NCI-H1694 (cell line): ENCODE data around the gene TTLL9.

Experiments
- DNase-seq: peaks from one replicate; lab custom pipeline; 2025; lab: John Stamatoyannopoulos, UW

The TTLL9 gene

DNA sequence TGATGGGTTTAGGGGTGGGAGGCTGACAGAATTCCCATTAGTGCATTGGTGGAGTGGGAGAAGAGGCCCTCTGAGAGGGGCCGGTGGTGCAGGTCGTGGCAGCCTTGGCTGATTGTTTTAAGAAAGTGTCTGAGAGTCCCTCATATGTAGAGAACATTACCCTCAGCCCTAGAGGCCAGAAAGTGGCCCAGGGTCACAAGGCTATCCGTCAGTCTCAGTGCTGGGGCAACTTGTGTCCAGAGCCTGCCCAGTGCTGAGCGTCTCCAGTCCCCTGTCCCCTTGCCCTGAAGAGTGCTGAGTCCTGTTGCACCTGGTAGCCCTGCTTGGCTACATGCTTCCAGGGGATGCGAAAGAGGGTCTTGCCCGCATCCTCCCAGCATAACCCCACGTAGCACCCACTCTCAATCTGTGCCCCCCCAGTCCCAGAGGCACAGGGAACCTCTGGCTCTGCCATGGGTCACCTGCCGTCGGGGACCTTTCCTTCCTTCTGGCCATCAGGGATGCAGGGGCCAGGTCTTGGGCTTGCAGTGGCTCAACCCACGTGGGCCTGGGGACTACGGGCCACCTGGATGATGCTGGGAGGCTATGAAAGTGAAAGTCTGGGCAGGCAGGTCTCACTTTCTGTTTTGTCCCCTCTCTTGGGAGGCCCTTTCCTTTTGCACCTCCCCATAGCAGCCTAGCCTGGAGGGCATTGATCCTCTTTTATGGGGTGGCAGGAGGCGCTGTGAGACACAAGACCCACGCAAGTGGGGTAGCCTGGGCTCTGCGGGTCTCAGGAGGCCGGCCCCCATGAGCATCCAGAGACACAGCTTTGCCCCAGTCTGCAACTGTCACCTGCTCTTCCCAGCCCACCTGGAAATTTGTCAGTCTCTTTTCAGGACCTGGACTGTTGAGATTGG lies 12.3 kb upstream of the TTLL9 start:
- no peak for DNase-seq

DNA sequence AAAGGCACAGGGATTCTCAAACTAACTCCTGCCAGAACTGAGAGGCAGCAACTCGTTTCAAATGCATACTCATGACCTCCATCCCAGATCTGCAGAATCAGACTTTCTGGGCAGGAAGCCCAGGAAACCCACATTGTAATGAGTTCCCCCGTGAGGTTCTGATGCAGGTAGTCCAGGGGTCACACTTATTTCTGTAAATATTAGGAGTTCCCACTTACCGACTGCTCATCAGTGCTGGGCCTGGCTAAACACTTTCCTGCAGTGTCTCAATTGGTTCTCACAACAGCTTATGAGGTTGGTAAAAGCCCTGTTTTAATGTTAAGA lies 11.7 kb upstream of the TTLL9 start:
- DNase-seq, result no peak

DNA sequence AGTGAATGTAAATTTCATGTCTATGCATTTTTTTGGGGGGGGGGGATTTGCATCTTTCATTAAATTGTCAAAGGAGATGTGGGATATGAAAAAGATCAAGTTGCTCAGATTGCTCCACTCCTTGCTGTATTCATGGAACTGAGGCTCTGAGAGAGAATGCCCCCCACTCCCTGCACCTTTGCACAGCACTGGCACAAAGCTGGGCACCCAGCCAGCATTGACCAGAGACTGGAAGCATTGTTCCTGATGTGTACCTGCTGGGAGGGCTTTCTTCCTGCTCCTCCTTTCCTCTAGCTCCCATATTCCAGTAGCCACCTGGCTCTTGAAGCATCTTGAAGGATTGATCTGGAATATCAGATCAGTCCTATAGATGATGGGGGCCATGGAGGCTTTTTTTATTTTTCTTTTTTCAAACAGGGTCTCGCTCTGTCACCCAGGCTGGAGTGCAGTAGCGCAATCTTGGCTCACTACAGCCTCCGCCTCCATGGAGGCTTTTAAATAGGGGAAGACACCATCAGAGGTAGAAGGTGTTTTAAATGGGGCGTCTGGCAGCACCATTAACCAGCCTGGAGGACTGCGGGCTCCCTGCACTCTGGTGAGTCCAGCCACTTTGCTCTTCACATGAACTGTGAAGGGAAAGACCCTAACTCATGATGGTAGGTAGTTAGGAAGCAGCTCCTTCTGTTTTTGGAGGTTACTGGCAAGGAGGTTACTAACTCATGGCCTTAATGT lies 11.0 kb upstream of the TTLL9 start:
- no peak for DNase-seq

DNA sequence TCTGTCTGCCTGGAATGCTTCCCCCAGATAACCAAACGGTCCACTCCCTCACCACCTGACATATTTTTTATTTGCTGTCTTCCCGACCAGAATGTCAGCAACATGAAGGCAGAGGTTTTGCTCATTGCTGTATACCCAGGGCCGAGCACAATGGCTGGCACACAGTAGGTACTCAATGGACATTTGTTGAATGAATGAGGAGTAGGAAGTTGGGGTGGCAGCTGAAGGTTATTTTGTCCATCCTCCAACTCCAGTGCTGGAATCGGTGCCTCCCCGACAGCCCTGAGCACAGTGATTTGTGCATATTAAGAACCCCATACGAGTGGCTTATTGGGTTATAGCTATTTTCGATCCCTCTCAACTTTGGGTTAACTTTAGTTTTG lies 10.4 kb upstream of the TTLL9 start:
- no peak for DNase-seq

DNA sequence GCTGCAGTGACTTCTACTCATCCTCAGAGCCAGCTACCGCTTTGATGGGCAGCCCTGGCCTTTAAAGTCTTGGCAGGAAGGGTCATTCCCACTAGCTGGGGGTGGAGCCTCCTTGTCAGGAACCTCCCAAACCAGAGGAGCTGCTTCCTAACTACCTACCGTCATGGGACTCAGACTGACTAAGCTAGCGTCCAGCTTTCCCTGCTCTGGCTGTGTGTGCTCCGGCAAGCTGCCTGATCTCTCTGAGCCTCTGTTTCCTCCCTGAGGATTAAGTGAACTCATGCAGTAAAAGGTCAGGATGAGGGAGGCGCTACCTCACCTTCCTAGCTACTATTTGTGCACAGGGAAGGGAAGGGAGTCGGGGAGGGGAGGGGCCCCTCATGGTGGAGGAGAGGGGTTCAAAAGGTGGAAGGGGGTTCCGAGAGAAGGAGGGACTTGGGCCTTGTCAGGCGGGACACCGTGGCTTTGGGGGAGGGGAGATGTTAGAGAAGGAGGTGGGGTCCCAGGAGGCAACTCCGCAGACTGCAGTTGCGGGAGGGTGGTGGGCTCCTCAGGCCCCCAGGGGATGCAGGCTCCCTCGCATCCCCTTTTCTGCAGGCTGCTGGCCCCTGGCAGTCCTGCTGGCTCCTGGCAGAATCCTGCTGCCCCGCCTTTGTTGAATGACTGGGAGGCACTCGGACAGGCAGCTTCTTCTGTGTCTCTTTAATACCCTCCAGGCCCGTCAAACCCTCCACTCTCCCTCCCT lies 9.9 kb upstream of the TTLL9 start:
- DNase-seq, result no peak

DNA sequence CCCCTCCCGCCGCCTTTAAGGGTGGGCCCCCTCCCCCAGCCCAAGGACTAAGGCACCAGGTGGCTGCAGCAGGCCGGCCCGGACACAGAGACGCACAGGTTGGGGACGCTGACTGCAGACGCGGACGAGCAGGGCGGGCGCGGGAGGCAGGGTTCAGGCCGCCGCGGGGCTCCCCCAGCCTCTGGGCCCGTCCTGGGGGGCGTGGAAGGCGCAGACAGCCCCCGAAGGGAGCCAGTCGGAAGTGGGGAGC lies 9.4 kb upstream of the TTLL9 start:
- DNase-seq, result no peak

DNA sequence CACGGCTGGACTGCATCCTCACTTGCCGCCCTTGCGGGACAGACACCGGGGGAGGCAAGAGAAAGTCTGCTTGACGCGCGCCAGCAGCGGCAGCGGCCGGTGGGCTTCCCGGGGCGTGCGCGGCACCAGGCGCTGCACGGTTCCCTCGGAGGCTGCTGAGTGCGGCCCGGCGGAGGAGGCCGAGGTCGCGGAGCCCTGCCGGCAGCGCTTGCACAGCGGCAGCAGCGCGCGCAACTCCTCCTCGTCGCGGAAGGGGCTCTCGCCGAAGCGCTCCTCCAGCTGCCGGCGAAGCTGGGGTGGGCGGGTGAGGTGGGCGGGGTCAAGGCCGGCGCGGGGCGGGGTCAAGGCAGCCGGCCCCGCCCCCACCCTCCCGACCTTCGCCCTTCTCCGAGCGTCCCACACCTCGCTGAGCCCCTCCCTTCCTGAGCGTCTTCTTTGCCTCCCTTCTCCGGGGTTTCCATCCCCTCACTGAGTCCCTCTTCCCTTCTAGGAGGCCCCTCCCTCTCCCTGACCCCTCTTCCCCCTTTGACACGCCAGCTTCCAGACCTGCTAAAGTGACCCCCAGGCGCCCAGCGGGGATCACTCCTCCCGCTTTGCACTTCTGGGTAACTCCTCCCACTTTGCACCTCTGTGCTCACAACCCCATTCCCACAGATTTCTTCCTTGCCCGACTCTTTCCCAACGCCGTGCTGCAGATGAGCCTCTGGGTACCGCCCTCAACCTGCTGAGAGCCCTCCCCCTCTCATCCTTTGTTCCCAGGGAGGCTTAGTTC lies 8.9 kb upstream of the TTLL9 start:
- peak; percentile 55 for DNase-seq

DNA sequence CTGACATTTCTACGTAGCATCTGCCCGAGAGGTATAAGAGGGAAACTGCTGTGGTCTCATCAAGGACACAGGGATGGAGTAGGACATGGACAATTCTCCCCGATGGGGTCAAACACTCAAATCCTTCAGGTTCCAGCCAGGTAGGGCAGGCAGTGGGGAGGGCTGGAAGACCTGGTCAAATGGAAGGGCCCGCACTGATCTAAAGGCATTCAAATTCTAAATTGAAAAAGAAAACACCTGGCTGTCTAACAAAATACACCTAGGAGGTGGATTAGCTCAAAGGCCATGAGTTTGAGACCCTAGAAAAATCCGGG lies 8.3 kb upstream of the TTLL9 start:
- DNase-seq, result no peak

DNA sequence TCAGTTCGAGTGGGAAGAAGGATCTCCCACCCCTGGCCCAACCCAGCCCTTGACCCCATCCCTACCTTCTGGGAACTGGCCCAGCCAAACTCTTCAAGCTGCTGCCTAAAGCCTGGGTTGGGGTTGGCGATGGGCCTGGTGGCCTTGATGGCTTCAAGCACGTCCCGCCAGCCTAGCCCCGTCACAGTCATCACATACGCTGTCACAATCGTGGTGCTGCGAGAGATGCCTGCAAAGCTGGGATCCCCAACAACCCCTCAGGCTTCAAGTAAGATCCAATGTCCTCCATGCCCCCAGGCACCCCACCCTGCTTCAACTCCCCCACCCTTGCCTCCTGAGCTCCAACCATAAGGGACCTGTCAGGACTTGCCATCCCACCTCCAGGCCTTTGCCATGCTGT lies 7.9 kb upstream of the TTLL9 start:
- DNase-seq, result no peak

DNA sequence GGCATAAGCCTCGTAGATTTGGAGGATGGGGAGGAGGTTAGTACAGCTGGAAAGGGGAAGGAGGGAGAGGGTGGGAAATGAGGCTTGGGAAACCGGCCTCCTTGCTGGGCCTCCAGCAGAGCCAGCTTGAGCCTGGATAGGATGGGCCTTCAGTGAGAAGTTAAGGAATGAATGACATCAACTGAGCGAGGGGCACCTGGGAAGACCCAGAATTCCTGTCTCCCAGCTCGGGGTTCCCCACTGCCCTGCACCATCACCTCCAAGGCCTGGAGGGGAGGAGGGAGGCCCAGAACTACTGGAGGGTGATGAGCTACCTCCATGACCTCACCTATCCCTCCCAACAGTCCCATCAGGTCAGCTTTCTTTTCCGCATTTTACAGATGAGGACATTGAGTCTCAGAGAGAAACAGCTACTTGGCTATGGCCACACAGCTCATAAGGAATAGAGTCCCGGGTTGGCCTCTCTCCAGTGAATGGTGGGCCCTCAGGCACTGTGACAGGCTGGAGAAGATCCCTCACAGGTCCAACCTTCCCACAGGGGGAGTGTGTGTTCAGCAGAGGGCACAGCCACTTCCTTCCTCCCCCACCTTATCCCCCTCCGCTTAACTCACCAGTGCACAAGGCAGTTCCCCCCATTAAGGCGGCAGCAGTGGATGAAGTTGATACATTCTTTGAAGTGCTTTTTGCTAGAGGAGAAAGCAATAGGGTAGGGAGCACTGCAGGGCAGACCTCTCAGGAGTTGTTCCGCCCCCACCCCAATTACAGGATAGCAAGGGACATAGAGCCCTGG lies 6.9 kb upstream of the TTLL9 start:
- DNase-seq, result no peak

DNA sequence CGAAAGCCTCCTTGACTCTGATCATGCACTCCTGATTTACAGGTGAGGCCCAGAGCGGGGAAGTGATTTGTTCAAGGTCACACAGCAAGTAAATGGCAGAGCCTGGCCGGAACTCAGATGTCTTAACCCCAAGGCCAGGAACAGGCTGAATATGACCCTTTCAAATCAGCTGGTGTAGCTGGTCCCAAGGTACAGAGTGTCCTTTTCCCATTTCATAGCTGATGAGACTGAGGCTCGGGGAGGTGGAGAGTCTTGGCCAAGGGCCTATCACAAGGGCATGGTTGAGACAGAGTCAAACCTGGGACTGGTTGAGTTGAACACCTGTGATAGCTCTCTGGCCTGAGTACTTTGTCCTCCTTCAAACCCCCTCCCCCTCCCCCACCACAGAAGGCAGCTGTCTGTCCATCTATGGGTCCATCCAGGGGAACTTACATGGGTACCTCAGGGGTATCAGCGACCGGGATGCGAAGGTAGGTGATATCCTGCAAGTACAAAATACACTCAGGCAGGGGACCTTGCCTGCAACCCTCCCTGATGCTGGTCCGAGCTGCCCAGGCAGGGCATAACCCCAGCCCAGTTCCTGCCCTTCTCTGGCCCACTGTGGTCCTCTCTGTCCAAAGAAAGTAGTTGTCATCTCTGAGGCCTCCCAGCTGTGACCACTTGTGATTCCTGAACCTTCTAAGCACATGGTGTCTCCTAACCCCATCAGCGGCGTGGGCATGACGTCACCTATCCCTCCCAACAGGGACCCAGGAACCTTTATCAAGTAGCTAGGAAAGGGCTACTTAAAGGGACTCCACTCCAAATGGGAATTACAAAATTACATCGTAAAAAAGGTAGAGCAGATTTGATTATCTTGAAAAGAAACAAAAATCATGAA lies 5.7 kb upstream of the TTLL9 start:
- no peak for DNase-seq

DNA sequence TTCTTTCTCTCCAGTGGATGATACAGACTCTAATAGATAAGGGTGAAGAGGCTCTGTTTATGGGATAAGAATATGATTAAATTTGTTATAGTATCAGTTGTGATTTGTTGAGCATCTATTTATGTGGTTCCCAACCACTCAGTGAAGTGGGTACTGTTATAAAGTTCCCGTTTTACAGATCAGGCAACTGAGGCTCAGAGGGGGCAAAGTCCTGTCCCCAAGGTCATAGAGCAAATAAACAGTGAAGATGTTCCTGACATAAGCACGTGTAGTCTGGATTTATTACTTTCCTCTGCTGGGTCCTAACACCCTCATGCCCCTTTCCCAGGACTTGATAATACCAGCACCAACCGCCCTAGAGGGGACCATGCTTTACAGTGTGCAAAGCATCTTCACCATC lies 4.2 kb upstream of the TTLL9 start:
- DNase-seq, result no peak

DNA sequence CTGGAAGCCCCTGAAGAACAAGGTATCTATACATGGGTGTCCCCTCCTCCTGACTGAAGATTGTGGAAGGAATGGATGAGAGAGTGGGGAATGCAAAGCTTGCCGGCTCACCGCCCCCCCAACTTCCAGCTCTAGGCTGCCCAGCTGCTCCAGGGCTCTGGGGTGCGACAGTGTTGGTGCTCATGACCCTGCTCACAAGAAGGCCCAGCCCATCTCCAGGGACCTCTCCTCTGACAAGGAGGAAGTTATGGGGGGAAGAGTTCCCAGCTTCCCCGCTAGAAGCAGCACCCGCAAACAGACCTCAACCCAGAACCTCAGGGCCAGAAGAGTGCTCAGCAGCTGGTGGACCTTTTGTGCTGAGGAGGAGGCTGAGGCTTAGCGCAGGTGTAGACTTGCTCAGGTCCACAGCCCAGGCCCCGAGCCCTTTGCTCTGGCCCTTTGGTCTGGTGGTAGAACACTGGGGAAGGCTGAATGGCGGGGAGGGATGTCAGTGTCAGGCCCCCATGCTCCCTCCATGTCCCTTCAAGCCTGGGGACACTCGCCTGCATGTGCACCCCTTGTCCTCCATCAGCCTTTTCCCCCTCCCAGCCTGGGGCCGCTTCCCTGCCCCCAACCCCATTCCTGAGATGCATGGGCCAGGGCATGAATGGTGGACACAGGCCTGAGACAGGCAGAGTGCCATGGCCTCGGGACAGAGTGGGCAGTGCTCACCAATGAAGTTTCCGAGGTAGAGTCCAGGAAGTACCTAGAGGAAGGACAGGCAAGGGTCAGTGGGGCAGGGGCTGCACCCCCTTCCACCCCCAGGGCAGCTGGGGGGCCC lies 1.4 kb upstream of the TTLL9 start:
- DNase-seq, result no peak

DNA sequence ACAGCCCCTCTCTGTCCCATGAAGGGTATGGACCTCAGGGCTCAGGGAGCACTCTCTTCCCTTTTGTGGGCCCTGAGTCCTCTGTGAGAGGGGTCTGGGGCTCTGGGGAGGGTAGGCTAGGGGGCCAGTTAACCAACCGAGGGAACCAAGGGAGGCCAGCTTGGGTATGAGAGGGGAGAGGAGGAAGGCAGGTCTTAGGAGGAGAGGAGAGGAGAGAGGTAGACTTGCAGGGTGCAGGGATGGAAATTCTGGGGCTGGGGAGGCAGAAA lies 827 bp upstream of the TTLL9 start:
- no peak for DNase-seq

DNA sequence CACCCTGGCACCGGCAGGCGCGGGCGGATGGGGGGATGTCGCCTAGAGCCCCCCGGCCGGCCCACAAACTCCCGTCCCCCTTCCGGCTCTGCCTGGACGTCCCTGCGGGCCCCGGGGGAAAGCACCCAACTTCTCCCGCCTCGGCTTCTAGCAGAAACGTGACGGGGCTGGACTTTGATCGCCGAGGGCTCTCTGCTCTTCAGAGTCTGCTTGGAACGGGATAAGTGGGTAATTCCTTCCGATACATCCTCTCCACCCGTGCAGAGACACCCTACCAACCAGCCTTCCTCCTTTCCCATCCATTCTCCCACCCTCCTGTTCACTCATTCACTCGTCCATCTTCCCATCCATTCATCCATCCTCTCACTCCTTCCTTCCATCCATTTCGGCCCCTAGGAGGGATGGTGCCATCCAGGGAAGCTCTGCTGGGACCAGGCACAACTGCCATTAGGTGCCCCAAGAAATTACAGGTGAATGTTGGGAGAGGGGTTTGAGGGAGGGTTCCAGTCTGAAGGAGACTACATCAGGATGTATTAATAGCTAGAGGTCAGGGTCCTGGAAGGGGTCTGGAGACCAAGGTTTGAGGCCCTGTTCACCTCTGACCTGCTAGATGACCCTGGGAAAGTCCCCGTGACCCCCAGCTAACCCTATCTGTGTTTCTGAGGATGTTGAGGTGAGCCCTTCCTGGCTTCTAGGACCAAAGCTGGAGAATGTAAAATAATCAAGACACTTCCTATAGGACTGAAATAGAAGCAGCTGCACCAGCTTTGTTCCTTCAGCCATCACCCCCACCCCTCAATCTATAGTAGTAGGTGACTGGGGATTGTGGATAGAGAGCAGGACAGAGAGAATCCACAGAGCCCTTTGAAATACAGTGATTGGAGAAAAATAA lies 538 bp downstream of the TTLL9 start:
- no peak for DNase-seq

DNA sequence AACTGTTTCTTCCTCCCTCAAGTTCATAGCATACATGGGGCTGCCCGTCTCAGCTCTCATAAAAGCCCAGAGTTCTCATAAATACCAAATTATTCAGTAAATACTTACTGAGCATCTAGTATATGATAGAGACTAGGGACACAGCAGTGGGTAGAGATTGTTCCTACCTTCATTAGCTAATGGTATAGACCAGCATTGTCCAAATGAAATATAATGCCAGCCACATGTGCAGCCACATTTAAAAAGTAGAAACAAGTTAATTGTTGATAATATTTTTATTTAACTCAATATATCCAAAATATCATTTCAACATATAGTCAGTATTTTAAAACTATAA lies 1.2 kb downstream of the TTLL9 start:
- no peak for DNase-seq

DNA sequence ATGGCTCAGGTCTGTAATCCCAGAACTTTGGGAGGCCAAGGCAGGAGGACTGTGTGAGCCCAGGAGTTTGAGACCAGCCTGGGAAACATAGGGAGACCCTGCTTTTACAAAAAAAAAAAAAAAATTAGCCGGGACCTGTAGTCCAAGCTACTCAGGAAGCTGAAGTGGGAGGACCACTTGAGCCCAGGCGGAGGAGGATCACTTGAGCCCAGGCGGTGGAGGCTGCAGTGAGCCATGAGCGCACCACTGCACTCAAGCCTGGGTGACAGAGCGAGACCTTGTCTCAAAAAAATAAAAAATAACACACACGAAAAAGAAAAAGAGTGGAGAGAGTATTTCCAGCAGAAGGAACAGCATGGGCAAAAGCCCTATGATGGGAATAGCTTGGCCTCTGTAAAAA lies 2.0 kb downstream of the TTLL9 start:
- DNase-seq, result no peak

DNA sequence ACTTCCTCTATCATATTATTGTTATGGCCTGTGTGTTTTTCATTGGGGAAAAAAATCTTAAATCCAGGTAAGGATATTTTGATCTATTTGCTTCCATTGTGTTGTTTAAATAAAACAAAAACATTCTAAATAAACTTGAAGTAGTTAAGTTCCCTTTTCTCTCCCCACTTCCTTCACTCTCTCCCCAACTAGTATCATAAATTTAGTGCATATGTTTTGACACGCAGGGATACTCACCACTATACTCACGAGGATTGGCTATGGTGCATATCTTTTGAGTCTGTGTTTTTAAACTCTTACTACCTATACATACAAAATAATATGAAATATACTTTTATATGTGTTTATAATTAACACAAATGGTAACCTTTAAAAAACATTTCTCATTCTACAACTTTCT lies 5.2 kb downstream of the TTLL9 start:
- no peak for DNase-seq

DNA sequence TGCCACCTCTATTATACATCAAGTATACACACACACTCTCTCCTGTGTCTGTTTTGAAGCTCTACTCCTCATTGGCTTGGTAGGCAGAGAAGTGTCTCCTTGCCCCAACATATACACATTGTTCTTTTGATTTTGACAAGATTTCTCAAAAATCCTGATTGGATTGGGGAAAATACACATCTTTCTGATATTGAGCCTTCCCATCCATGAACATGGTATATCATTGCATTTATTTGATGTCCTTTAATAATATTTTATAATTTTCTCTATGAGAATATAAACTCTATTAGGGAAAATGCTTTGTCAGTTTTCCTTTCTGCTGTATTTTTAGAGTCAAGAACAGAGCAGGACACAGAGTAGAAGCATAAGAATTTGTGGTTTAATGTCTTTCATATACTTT lies 7.2 kb downstream of the TTLL9 start:
- DNase-seq, result no peak
